Neuronal stem cell (in vitro differentiated cells): ENCODE measurements around the gene CD2AP.

Source experiments
- DNase-seq: peaks from one replicate; pipeline ENCODE4 v3.0.0-alpha.2; 2013; ENCODE audit warnings: low spot score
- H2AFZ ChIP-seq: one replicate; pipeline ENCODE4 v1.6.1; 2013; ENCODE audit warnings: mild to moderate bottlenecking, low read length, inconsistent platforms
- H2AK5ac ChIP-seq: 2 replicates; pipeline ENCODE4 v1.6.1; 2013; ENCODE audit warnings: low read depth, mild to moderate bottlenecking, inconsistent platforms, low read length, moderate library complexity, mixed read lengths
- H2BK120ac ChIP-seq: 2 replicates; pipeline ENCODE4 v1.6.1; 2013; ENCODE audit warnings: low read depth, mild to moderate bottlenecking, inconsistent platforms, low read length, moderate library complexity, mixed read lengths
- H2BK12ac ChIP-seq: one replicate; pipeline ENCODE4 v1.6.1; 2013; ENCODE audit warnings: low read length, inconsistent platforms
- H2BK15ac ChIP-seq: 2 replicates; pipeline ENCODE4 v1.6.1; 2013; ENCODE audit warnings: mild to moderate bottlenecking, low read length, inconsistent platforms, mixed read lengths
- H2BK5ac ChIP-seq: one replicate; pipeline ENCODE4 v1.6.1; 2013; ENCODE audit warnings: inconsistent platforms, mild to moderate bottlenecking, low read length, moderate library complexity
- H3K14ac ChIP-seq: one replicate; pipeline ENCODE4 v1.6.1; 2013; ENCODE audit warnings: low read length, inconsistent platforms
- H3K18ac ChIP-seq: 2 replicates; pipeline ENCODE4 v1.6.1; 2013; ENCODE audit warnings: low read length, inconsistent platforms
- H3K23ac ChIP-seq: 2 replicates; pipeline ENCODE4 v1.6.1; 2013; ENCODE audit warnings: low read depth, mild to moderate bottlenecking, mixed read lengths, low read length, inconsistent platforms; ENCODE audit not compliant: poor library complexity
- H3K27ac ChIP-seq: replicated peaks from 3 replicates; pipeline ENCODE4 v1.5.1; 2013; ENCODE audit warnings: low read length, inconsistent platforms
- H3K27me3 ChIP-seq, 3 experiments: 2 replicates each; pipeline ENCODE4 v1.6.1; 2013; ENCODE audit warnings: low read length in 3 of 3, mild to moderate bottlenecking in 2 of 3, inconsistent platforms in 1 of 3, low read depth in 1 of 3, mixed read lengths in 1 of 3, moderate library complexity in 1 of 3; ENCODE audit not compliant: control insufficient read depth in 3 of 3, insufficient read depth in 3 of 3
- H3K36me3 ChIP-seq, 2 donors: replicated peaks in 1 of 2; 2 replicates each; pipeline ENCODE4 v1.6.1; 2013; ENCODE audit warnings: low read length in 2 of 2; ENCODE audit not compliant: control insufficient read depth in 2 of 2, insufficient read depth in 2 of 2
- H3K4ac ChIP-seq: 2 replicates; pipeline ENCODE4 v1.6.1; 2013; ENCODE audit warnings: inconsistent platforms, mild to moderate bottlenecking, low read length, moderate library complexity
- H3K4me1 ChIP-seq, 2 donors: 1 replicate in 1 of 2; 2 replicates in 1 of 2; pipeline ENCODE4 v1.6.1; 2013; ENCODE audit warnings: low read length in 2 of 2, low read depth in 1 of 2; ENCODE audit not compliant: control insufficient read depth in 2 of 2, insufficient read depth in 1 of 2
- H3K4me2 ChIP-seq: one replicate; pipeline ENCODE4 v1.6.1; 2013; ENCODE audit warnings: mild to moderate bottlenecking, low read length, inconsistent platforms; ENCODE audit not compliant: insufficient read depth, poor library complexity, severe bottlenecking
- H3K4me3 ChIP-seq, 2 donors: 2 replicates each; pipeline ENCODE4 v1.5.1; 2013; ENCODE audit warnings: low read length in 2 of 2, mild to moderate bottlenecking in 2 of 2, inconsistent platforms in 1 of 2, moderate library complexity in 1 of 2
- H3K79me1 ChIP-seq: one replicate; pipeline ENCODE4 v1.6.1; 2013; ENCODE audit warnings: low read depth, mild to moderate bottlenecking, inconsistent platforms, low read length, moderate library complexity
- H3K9ac ChIP-seq: one replicate; pipeline ENCODE4 v1.6.1; 2013; ENCODE audit warnings: mild to moderate bottlenecking, low read depth, low read length, inconsistent platforms; ENCODE audit not compliant: poor library complexity
- H3K9me3 ChIP-seq, 2 donors: replicated peaks in 1 of 2; 2 replicates each; pipeline versions ENCODE3 to v1.6.1; 2013; ENCODE audit warnings: low read length in 2 of 2, mild to moderate bottlenecking in 2 of 2, inconsistent platforms in 1 of 2, low read depth in 1 of 2, mixed read lengths in 1 of 2, moderate library complexity in 1 of 2; ENCODE audit not compliant: control insufficient read depth in 2 of 2, insufficient read depth in 1 of 2
- H4K8ac ChIP-seq: one replicate; pipeline ENCODE4 v1.6.1; 2013; ENCODE audit warnings: low read depth, mild to moderate bottlenecking, inconsistent platforms, low read length, moderate library complexity
- H4K91ac ChIP-seq: one replicate; pipeline ENCODE4 v1.6.1; 2013; ENCODE audit warnings: low read length, low read depth, mild to moderate bottlenecking, inconsistent platforms; ENCODE audit not compliant: poor library complexity
- WGBS, 2 donors: extraction: QIAGEN DNeasy Blood & Tissue Kit; methylation state at CpG; one replicate each; pipeline ENCODE4 v1.1.7; 2013; ENCODE audit warnings: missing lambda C conversion rate in 2 of 2, mixed read lengths in 1 of 2; ENCODE audit not compliant: insufficient read length in 2 of 2, insufficient replicate concordance in 1 of 2; ENCODE audit errors: extremely low coverage in 2 of 2; 5-methylcytosine and 5-hydroxymethylcytosine counted together

Gene CD2AP

GRCh38 chr6:47595785-47596184 lies 118.2 kb downstream of the CD2AP start:
- Histone ChIP-seq H3K18ac (no peak overlapping the region), H3K23ac (no peak overlapping the region), H3K9me3 (no peaks in the 10 kb centered on the region), H3K4me2 (no peak overlapping the region), H2AFZ (no peak overlapping the region), H3K14ac (no peak overlapping the region), H3K4ac (no peak overlapping the region), H4K8ac (no peak overlapping the region), H2BK5ac (no peak overlapping the region), H3K4me3 (no peak overlapping the region), H3K4me1 (peaks cover 1 to 5% of the 10 kb centered on the region in 2 donors), H3K36me3 (peaks cover 11 to 36% of the 10 kb centered on the region in 2 donors), H3K9ac (no peak overlapping the region), H2BK15ac (no peak overlapping the region), H3K27ac (no peak overlapping the region), H2BK120ac (no peak overlapping the region), H3K79me1 (no peaks in the 10 kb centered on the region), H2AK5ac (no peak overlapping the region), H3K27me3 (no peaks in the 10 kb centered on the region), H2BK12ac (no peak overlapping the region), H4K91ac (no peak overlapping the region)
- no peak for DNase-seq
- WGBS, 2 donors: no CpG with 5 or more reads among the region's 1 CpG

- H3K4me3 ChIP-seq: no peak overlapping the region
- H2BK15ac ChIP-seq: no peak overlapping the region
- H3K4me1 ChIP-seq: no peaks in the 10 kb centered on the region
- no peak overlapping the region for H2BK5ac ChIP-seq
- no peak overlapping the region for H2AFZ ChIP-seq
- H3K9me3 ChIP-seq: no peaks in the 10 kb centered on the region
- no peak overlapping the region for H3K14ac ChIP-seq
- H3K18ac ChIP-seq: no peak overlapping the region
- no peak overlapping the region for H3K9ac ChIP-seq
- no peak for DNase-seq
- H3K4me2 ChIP-seq: no peak overlapping the region
- no CpG with 5 or more reads among the region's 4 CpGs for WGBS, 2 donors
- H4K8ac ChIP-seq: no peak overlapping the region
- H2AK5ac ChIP-seq: no peak overlapping the region
- H3K23ac ChIP-seq: no peak overlapping the region
- no peak overlapping the region for H3K27ac ChIP-seq
- no peak overlapping the region for H3K4ac ChIP-seq
- H3K27me3 ChIP-seq: no peaks in the 10 kb centered on the region
- H3K79me1 ChIP-seq: no peaks in the 10 kb centered on the region
- no peak overlapping the region for H2BK12ac ChIP-seq
- H4K91ac ChIP-seq: no peak overlapping the region
- H3K36me3 ChIP-seq: peaks cover 11 to 32% of the 10 kb centered on the region in 2 donors
- H2BK120ac ChIP-seq: no peak overlapping the region
Measured at GRCh38 chr6:47598367-47598766, 120.8 kb downstream of the CD2AP start.

- no peak overlapping the region for H2AK5ac ChIP-seq
Measured at GRCh38 chr6:47599512-47599911, 121.9 kb downstream of the CD2AP start.

GRCh38 chr6:47603227-47603626 lies 125.6 kb downstream of the CD2AP start:
- no peaks in the 10 kb centered on the region for H3K4me1 ChIP-seq
- DNase-seq: no peak
- H3K79me1 ChIP-seq: no peaks in the 10 kb centered on the region
- WGBS, 2 donors: no CpG with 5 or more reads among the region's 1 CpG
- H2BK15ac ChIP-seq: no peak overlapping the region
- H3K36me3 ChIP-seq: peaks cover 6 to 25% of the 10 kb centered on the region in 2 donors
- H3K9me3 ChIP-seq: no peaks in the 10 kb centered on the region
- H2BK5ac ChIP-seq: no peak overlapping the region
- H2BK12ac ChIP-seq: no peak overlapping the region
- no peak overlapping the region for H2AFZ ChIP-seq
- H2BK120ac ChIP-seq: no peak overlapping the region
- no peak overlapping the region for H3K4me2 ChIP-seq
- H2AK5ac ChIP-seq: no peak overlapping the region
- H3K23ac ChIP-seq: no peak overlapping the region
- H3K9ac ChIP-seq: no peak overlapping the region
- no peak overlapping the region for H3K4ac ChIP-seq
- no peak overlapping the region for H3K27ac ChIP-seq
- no peak overlapping the region for H4K8ac ChIP-seq
- no peak overlapping the region for H3K4me3 ChIP-seq
- H3K18ac ChIP-seq: no peak overlapping the region
- no peak overlapping the region for H4K91ac ChIP-seq
- H3K14ac ChIP-seq: no peak overlapping the region
- no peaks in the 10 kb centered on the region for H3K27me3 ChIP-seq

More at GRCh38 chr6:47599512-47599911, 121.9 kb downstream of the CD2AP start:
- Histone ChIP-seq H3K9me3 (no peaks in the 10 kb centered on the region), H2AFZ (no peak overlapping the region), H3K27ac (no peak overlapping the region), H3K9ac (no peak overlapping the region), H3K14ac (no peak overlapping the region), H3K4ac (no peak overlapping the region), H3K79me1 (no peaks in the 10 kb centered on the region), H2BK15ac (no peak overlapping the region), H3K4me1 (no peaks in the 10 kb centered on the region), H3K18ac (no peak overlapping the region), H3K36me3 (peaks cover 11 to 32% of the 10 kb centered on the region in 2 donors), H3K23ac (no peak overlapping the region), H3K4me2 (no peak overlapping the region), H2BK5ac (no peak overlapping the region), H2BK12ac (no peak overlapping the region), H2BK120ac (no peak overlapping the region), H4K91ac (no peak overlapping the region), H4K8ac (no peak overlapping the region), H3K4me3 (no peak overlapping the region), H3K27me3 (no peaks in the 10 kb centered on the region)
- no peak for DNase-seq
- no CpG with 5 or more reads among the region's 1 CpG for WGBS, 2 donors
